ENCODE measurements around the gene PMPCB. TPM values are rescaled to one million over a fixed set of nuclear protein-coding genes. Genes with fewer than 3 reads are reported as not detected.

PMPCB gene
- total RNA-seq, result 88.3 TPM

GRCh38 chr7:103296901-103297836, at the start of gene PMPCB:
Gene PMPCB, plus strand, starts transcription at chr7:103297435. Its CDS starts 25 bp downstream, at chr7:103297460.

GRCh38 chr7:103344453-103345149, 47.4 kb downstream of the PMPCB start, which contains the start of gene DNAJC2:
Gene DNAJC2, minus strand, starts transcription at chr7:103344767. Its CDS starts 145 bp downstream, at chr7:103344622.

GRCh38 chr7:103347507-103348267, 50.5 kb downstream of the PMPCB start, which contains the start of gene PSMC2:
Gene PSMC2, plus strand, starts transcription at chr7:103347643. Its CDS starts 69 bp downstream, at chr7:103347712.

Other genes with a start within 250 kb of the PMPCB start
- 10.0 TPM for gene FBXL13, start 222.6 kb upstream of the PMPCB start, total RNA-seq
- gene ARMC10, start 222.3 kb upstream of the PMPCB start, total RNA-seq, result 40.1 TPM
- gene NAPEPLD, start 148.3 kb upstream of the PMPCB start, total RNA-seq, result 35.1 TPM
- 29.9 TPM for gene DNAJC2, start 47.3 kb downstream of the PMPCB start, total RNA-seq
- 114 TPM for gene PSMC2, start 50.2 kb downstream of the PMPCB start, total RNA-seq
- gene SLC26A5, start 148.8 kb downstream of the PMPCB start, total RNA-seq, result 0.71 TPM